ENCODE results near the gene SUSD6.

DNA sequence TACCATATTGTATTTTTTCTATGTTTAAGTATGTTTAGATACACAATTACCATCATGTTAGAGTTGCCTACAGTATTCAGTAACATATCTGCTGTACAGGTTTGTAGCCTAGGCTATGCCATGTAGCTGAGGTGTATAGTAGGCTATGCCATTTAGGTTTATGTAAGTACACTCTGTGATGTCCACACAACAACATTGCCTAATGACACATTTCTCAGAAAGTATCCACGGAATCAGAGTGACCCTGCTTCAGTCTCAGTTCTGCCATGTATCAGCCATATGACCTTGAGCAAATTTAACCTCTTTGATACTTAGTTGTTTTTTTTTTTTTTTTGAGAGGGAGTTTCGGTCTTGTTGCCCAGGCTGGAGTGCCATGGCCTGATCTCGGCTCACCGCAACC, 12.7 kb downstream of the SUSD6 start:
- TF ChIP-seq, protein P1, sequence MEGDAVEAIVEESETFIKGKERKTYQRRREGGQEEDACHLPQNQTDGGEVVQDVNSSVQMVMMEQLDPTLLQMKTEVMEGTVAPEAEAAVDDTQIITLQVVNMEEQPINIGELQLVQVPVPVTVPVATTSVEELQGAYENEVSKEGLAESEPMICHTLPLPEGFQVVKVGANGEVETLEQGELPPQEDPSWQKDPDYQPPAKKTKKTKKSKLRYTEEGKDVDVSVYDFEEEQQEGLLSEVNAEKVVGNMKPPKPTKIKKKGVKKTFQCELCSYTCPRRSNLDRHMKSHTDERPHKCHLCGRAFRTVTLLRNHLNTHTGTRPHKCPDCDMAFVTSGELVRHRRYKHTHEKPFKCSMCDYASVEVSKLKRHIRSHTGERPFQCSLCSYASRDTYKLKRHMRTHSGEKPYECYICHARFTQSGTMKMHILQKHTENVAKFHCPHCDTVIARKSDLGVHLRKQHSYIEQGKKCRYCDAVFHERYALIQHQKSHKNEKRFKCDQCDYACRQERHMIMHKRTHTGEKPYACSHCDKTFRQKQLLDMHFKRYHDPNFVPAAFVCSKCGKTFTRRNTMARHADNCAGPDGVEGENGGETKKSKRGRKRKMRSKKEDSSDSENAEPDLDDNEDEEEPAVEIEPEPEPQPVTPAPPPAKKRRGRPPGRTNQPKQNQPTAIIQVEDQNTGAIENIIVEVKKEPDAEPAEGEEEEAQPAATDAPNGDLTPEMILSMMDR (IDR thresholded peaks at IDR 0.05) = no peak
- TF ChIP-seq POLR2A (IDR thresholded peaks at IDR 0.05) = no peak
